ENCODE data around the gene ZNF286A.

ZNF286A gene

DNA sequence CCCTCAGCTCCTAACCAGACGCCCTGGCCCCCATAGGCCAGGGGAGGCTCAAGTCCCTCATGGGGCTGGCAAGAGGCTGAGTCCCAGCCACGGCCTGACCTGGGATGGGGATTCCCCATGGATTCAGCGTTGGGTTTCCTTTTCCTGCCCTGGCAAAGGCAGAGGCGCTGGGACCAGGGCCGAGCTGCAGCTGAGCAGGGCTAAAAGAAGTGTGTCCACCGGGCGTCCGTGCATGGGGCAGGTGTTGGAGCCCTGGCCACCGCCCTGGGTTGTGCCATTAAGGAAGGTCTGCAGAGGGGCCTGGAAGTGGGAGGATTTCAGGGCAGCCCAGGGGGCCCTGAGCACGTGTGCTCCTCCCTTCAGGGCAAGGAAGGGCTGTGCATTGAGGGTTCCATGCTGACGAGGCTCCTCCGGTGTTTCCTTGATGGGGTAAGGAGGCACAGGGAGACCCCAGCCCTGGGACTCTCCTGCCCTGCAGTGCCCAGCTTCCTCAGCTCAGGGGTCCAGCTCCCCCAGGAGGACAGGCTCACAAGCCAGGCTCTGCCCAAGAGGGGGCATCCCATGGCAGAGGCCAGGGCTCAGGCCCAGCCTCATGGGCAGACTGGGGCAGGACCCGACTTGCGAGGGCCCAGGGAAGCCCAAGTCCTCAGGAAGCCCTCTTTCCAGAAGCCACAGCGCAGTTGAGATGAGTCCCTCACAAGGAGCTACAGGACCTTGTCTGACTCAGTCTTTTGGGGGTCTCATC, 42.7 kb downstream of the ZNF286A start:
- TF ChIP-seq TAF1 (IDR thresholded peaks at IDR 0.05; ENCODE audit: borderline replicate concordance, insufficient read depth, low read length), result no peak
- TF ChIP-seq, protein P1, sequence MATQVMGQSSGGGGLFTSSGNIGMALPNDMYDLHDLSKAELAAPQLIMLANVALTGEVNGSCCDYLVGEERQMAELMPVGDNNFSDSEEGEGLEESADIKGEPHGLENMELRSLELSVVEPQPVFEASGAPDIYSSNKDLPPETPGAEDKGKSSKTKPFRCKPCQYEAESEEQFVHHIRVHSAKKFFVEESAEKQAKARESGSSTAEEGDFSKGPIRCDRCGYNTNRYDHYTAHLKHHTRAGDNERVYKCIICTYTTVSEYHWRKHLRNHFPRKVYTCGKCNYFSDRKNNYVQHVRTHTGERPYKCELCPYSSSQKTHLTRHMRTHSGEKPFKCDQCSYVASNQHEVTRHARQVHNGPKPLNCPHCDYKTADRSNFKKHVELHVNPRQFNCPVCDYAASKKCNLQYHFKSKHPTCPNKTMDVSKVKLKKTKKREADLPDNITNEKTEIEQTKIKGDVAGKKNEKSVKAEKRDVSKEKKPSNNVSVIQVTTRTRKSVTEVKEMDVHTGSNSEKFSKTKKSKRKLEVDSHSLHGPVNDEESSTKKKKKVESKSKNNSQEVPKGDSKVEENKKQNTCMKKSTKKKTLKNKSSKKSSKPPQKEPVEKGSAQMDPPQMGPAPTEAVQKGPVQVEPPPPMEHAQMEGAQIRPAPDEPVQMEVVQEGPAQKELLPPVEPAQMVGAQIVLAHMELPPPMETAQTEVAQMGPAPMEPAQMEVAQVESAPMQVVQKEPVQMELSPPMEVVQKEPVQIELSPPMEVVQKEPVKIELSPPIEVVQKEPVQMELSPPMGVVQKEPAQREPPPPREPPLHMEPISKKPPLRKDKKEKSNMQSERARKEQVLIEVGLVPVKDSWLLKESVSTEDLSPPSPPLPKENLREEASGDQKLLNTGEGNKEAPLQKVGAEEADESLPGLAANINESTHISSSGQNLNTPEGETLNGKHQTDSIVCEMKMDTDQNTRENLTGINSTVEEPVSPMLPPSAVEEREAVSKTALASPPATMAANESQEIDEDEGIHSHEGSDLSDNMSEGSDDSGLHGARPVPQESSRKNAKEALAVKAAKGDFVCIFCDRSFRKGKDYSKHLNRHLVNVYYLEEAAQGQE (IDR thresholded peaks at IDR 0.05; ENCODE audit: insufficient read depth in 1 of 2, low read depth in 2 of 2, low read length in 2 of 2), result no peak
- no peak for TF ChIP-seq SIN3A (IDR thresholded peaks at IDR 0.05; ENCODE audit: borderline replicate concordance, insufficient read depth, low read length)
- TF ChIP-seq POLR2AphosphoS5 (IDR thresholded peaks at IDR 0.05; ENCODE audit: low read depth, low read length), result no peak
- TF ChIP-seq FOXP2 (optimal IDR thresholded peaks at IDR 0.05; ENCODE audit: borderline replicate concordance, extremely low read depth, extremely low read length, insufficient read depth), result no peak

GRCh38 chr17:15742921-15743320, 43.4 kb downstream of the ZNF286A start:
- no peak for TF ChIP-seq POLR2AphosphoS5 (IDR thresholded peaks at IDR 0.05; ENCODE audit: low read depth, low read length)
- no peak for TF ChIP-seq SIN3A (IDR thresholded peaks at IDR 0.05; ENCODE audit: borderline replicate concordance, insufficient read depth, low read length)
- TF ChIP-seq, protein P1 (IDR thresholded peaks at IDR 0.05; ENCODE audit: insufficient read depth in 1 of 2, low read depth in 2 of 2, low read length in 2 of 2), result no peak
- no peak for TF ChIP-seq TAF1 (IDR thresholded peaks at IDR 0.05; ENCODE audit: borderline replicate concordance, insufficient read depth, low read length)
- TF ChIP-seq FOXP2 (optimal IDR thresholded peaks at IDR 0.05; ENCODE audit: borderline replicate concordance, extremely low read depth, extremely low read length, insufficient read depth), result no peak

- TF ChIP-seq TAF1 (IDR thresholded peaks at IDR 0.05; ENCODE audit: borderline replicate concordance, insufficient read depth, low read length) (no peak), POLR2AphosphoS5 (IDR thresholded peaks at IDR 0.05; ENCODE audit: low read depth, low read length) (no peak), FOXP2 (optimal IDR thresholded peaks at IDR 0.05; ENCODE audit: borderline replicate concordance, extremely low read depth, extremely low read length, insufficient read depth) (no peak), SIN3A (IDR thresholded peaks at IDR 0.05; ENCODE audit: borderline replicate concordance, insufficient read depth, low read length) (no peak)
- TF ChIP-seq, protein P1 (IDR thresholded peaks at IDR 0.05; ENCODE audit: insufficient read depth in 1 of 2, low read depth in 2 of 2, low read length in 2 of 2), result no peak
Observed at GRCh38 chr17:15744074-15744676, 44.6 kb downstream of the ZNF286A start.

DNA sequence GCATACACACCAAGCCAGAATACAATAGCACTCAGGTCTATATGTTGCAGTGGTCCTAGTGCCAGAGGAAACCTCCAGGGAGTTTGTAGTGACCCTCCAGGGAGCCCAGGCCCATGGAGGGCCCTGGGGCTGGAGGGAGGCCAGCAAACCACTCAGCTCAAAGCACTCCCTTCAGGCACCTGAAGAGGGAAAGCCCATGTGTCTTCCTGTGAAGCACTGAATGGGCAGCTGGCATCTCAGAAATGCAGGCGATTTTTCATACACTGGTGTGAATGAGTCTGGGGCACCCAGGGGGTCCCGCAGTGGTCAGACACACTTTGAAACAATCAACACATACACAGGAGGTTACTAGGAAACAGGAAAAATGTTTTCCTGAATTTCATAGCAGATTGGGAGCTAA, 45.3 kb downstream of the ZNF286A start:
- TF ChIP-seq FOXP2 (optimal IDR thresholded peaks at IDR 0.05; ENCODE audit: borderline replicate concordance, extremely low read depth, extremely low read length, insufficient read depth) (no peak), SIN3A (IDR thresholded peaks at IDR 0.05; ENCODE audit: borderline replicate concordance, insufficient read depth, low read length) (no peak)
